ENCODE data around the gene CABP7.

Gene CABP7

GRCh38 chr22:29722587-29722986, 2.8 kb downstream of the CABP7 start:
- H3K9me2 ChIP-seq (replicated peaks; ENCODE audit: control insufficient read depth, low read length) = no peaks in the 10 kb centered on the region
- no peaks in the 10 kb centered on the region for H3K4me1 ChIP-seq (ENCODE audit: control insufficient read depth, low read length)
- no peak overlapping the region for H3K4me2 ChIP-seq (ENCODE audit: low read length)
- H3K36me3 ChIP-seq (ENCODE audit: control insufficient read depth, low read length) = no peaks in the 10 kb centered on the region
- no peaks in the 10 kb centered on the region for H3K9me3 ChIP-seq (ENCODE audit: control insufficient read depth, insufficient read depth, low read length)
- TF ChIP-seq EZH2phosphoT487 (IDR thresholded peaks at IDR 0.05; ENCODE audit: borderline replicate concordance, low read length) (no peak), CTCF (IDR thresholded peaks at IDR 0.05; ENCODE audit: low read depth, low read length, poor library complexity, severe bottlenecking) (no peak)
- H4K20me1 ChIP-seq (ENCODE audit: control insufficient read depth, insufficient read depth, low read depth, low read length) = no peaks in the 10 kb centered on the region
- no peaks in the 10 kb centered on the region for H3K79me2 ChIP-seq (ENCODE audit: control insufficient read depth, low read length)
- H3F3A ChIP-seq (ENCODE audit: control insufficient read depth, insufficient read depth) = no peaks in the 10 kb centered on the region
- H3K27ac ChIP-seq (ENCODE audit: low read depth, low read length) = no peak overlapping the region
- H3K4me3 ChIP-seq (ENCODE audit: low read length) = no peak overlapping the region
- H3K27me3 ChIP-seq (ENCODE audit: control insufficient read depth, low read length) = peaks cover 3% of the 10 kb centered on the region; the same call in 1 of the 2 replicates

DNA sequence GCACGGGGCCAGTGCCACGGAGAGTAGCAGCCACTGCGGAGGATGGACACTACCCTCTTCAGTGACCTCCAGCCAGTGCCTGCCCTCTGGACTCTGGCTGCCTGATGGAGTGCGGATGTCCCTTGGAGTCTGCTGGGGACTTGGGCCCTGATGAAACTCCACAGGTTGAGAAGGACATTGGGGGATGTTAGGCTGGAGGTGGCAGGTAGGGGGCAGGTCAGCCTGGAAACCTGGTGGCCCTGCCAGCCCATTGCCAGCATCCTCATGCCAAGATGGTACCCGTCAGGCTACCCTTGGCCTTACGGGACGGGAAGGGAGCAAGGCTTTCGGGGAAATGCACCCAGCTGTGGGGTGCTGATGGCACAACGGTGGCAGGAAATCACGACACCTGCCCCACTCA, 4.0 kb downstream of the CABP7 start:
- no peaks in the 10 kb centered on the region for H3K9me2 ChIP-seq (replicated peaks; ENCODE audit: control insufficient read depth, low read length)
- H3K27me3 ChIP-seq (ENCODE audit: control insufficient read depth, low read length) = peaks cover 3% of the 10 kb centered on the region; the same call in 1 of the 2 replicates
- H3K36me3 ChIP-seq (ENCODE audit: control insufficient read depth, low read length) = no peaks in the 10 kb centered on the region
- no peak for TF ChIP-seq CTCF (IDR thresholded peaks at IDR 0.05; ENCODE audit: low read depth, low read length, poor library complexity, severe bottlenecking)
- TF ChIP-seq EZH2phosphoT487 (IDR thresholded peaks at IDR 0.05; ENCODE audit: borderline replicate concordance, low read length) = no peak
- no peak overlapping the region for H3K27ac ChIP-seq (ENCODE audit: low read depth, low read length)
- H3K4me3 ChIP-seq (ENCODE audit: low read length) = no peak overlapping the region
- H4K20me1 ChIP-seq (ENCODE audit: control insufficient read depth, insufficient read depth, low read depth, low read length) = no peaks in the 10 kb centered on the region
- H3K4me1 ChIP-seq (ENCODE audit: control insufficient read depth, low read length) = no peaks in the 10 kb centered on the region
- H3F3A ChIP-seq (ENCODE audit: control insufficient read depth, insufficient read depth) = no peaks in the 10 kb centered on the region
- no peak overlapping the region for H3K4me2 ChIP-seq (ENCODE audit: low read length)
- no peaks in the 10 kb centered on the region for H3K9me3 ChIP-seq (ENCODE audit: control insufficient read depth, insufficient read depth, low read length)
- H3K79me2 ChIP-seq (ENCODE audit: control insufficient read depth, low read length) = no peaks in the 10 kb centered on the region

- Histone ChIP-seq H3K9me3 (ENCODE audit: control insufficient read depth, insufficient read depth, low read length) (no peaks in the 10 kb centered on the region), H3K36me3 (ENCODE audit: control insufficient read depth, low read length) (no peaks in the 10 kb centered on the region), H3K4me2 (ENCODE audit: low read length) (no peak overlapping the region), H3F3A (ENCODE audit: control insufficient read depth, insufficient read depth) (no peaks in the 10 kb centered on the region), H3K27ac (ENCODE audit: low read depth, low read length) (no peak overlapping the region), H3K4me1 (ENCODE audit: control insufficient read depth, low read length) (no peaks in the 10 kb centered on the region), H3K4me3 (ENCODE audit: low read length) (no peak overlapping the region), H4K20me1 (ENCODE audit: control insufficient read depth, insufficient read depth, low read depth, low read length) (no peaks in the 10 kb centered on the region), H3K27me3 (ENCODE audit: control insufficient read depth, low read length) (no peaks in the 10 kb centered on the region), H3K79me2 (ENCODE audit: control insufficient read depth, low read length) (no peaks in the 10 kb centered on the region), H3K9me2 (replicated peaks; ENCODE audit: control insufficient read depth, low read length) (no peaks in the 10 kb centered on the region)
- TF ChIP-seq CTCF (IDR thresholded peaks at IDR 0.05; ENCODE audit: low read depth, low read length, poor library complexity, severe bottlenecking) (no peak), EZH2phosphoT487 (IDR thresholded peaks at IDR 0.05; ENCODE audit: borderline replicate concordance, low read length) (no peak)
Observed at GRCh38 chr22:29724843-29725242, 5.0 kb downstream of the CABP7 start.

DNA sequence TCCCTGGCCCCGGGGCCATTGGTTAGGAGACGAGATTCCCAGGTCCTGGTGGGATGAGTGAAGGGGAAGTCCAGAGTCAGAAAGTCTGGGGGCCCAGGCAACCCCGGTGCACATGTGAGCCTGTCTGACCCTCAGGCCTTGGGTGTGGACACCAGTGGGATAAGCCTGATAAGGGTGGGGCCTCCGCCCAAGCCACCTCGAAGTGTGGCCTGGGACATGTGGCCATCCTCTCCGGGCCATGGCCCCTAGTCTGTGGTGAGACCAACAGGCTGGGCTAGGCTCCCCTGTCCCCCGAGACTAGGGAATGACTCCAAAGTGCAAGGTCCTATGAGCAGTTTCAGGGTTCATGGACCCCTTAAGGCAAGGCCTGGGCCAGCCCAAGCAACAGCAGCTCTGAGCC, 6.3 kb downstream of the CABP7 start:
- TF ChIP-seq CTCF (IDR thresholded peaks at IDR 0.05; ENCODE audit: low read depth, low read length, poor library complexity, severe bottlenecking) (no peak), EZH2phosphoT487 (IDR thresholded peaks at IDR 0.05; ENCODE audit: borderline replicate concordance, low read length) (no peak)
- H3K9me2 ChIP-seq (replicated peaks; ENCODE audit: control insufficient read depth, low read length) = no peaks in the 10 kb centered on the region
- no peaks in the 10 kb centered on the region for H3K36me3 ChIP-seq (ENCODE audit: control insufficient read depth, low read length)
- H3K27me3 ChIP-seq (ENCODE audit: control insufficient read depth, low read length) = no peaks in the 10 kb centered on the region
- no peaks in the 10 kb centered on the region for H3F3A ChIP-seq (ENCODE audit: control insufficient read depth, insufficient read depth)
- H3K4me2 ChIP-seq (ENCODE audit: low read length) = no peak overlapping the region
- no peaks in the 10 kb centered on the region for H3K4me1 ChIP-seq (ENCODE audit: control insufficient read depth, low read length)
- no peaks in the 10 kb centered on the region for H4K20me1 ChIP-seq (ENCODE audit: control insufficient read depth, insufficient read depth, low read depth, low read length)
- H3K27ac ChIP-seq (ENCODE audit: low read depth, low read length) = no peak overlapping the region
- H3K9me3 ChIP-seq (ENCODE audit: control insufficient read depth, insufficient read depth, low read length) = no peaks in the 10 kb centered on the region
- no peak overlapping the region for H3K4me3 ChIP-seq (ENCODE audit: low read length)
- no peaks in the 10 kb centered on the region for H3K79me2 ChIP-seq (ENCODE audit: control insufficient read depth, low read length)

All from DOHH2 (cell line).